GM19099 (cell line): Measurements from ENCODE around the gene ZMPSTE24.
A peak's percentile ranks its signal among the peaks of the same experiment; 100 is the strongest.

Experiments
- POLR2A ChIP-seq: IDR thresholded peaks from 3 replicates; pipeline ENCODE4 v1.6.1; 2011; ENCODE audit warnings: low read depth; ENCODE audit not compliant: insufficient read length; ENCODE audit errors: extremely low read depth

The ZMPSTE24 gene

GRCh38 chr1:40257688-40258444, at the start of gene ZMPSTE24:
Gene ZMPSTE24 (plus strand): TSS chr1:40258236. CDS start chr1:40258272, 36 bp downstream.
- TF ChIP-seq POLR2A, result peak; percentile 85

GRCh38 chr1:40210511-40211204, 47.4 kb upstream of the ZMPSTE24 start:
- no peak for TF ChIP-seq POLR2A

GRCh38 chr1:40218333-40218732, 39.7 kb upstream of the ZMPSTE24 start:
- no peak for TF ChIP-seq POLR2A

- TF ChIP-seq POLR2A, result no peak
Measured at GRCh38 chr1:40221977-40222772, 35.9 kb upstream of the ZMPSTE24 start.

GRCh38 chr1:40224040-40224439, 34.0 kb upstream of the ZMPSTE24 start:
- TF ChIP-seq POLR2A, result no peak

- no peak for TF ChIP-seq POLR2A
Measured at GRCh38 chr1:40226192-40226591, 31.8 kb upstream of the ZMPSTE24 start.

- TF ChIP-seq POLR2A, result no peak
Measured at GRCh38 chr1:40232444-40232843, 25.6 kb upstream of the ZMPSTE24 start.

- TF ChIP-seq POLR2A, result no peak
Measured at GRCh38 chr1:40239626-40240025, 18.4 kb upstream of the ZMPSTE24 start.

- no peak for TF ChIP-seq POLR2A
Measured at GRCh38 chr1:40240390-40240789, 17.6 kb upstream of the ZMPSTE24 start.

- TF ChIP-seq POLR2A, result no peak
Measured at GRCh38 chr1:40241362-40241761, 16.7 kb upstream of the ZMPSTE24 start.

- no peak for TF ChIP-seq POLR2A
Measured at GRCh38 chr1:40243351-40243750, 14.7 kb upstream of the ZMPSTE24 start.

GRCh38 chr1:40244138-40244744, 13.8 kb upstream of the ZMPSTE24 start:
- TF ChIP-seq POLR2A, result no peak

- TF ChIP-seq POLR2A, result no peak
Measured at GRCh38 chr1:40245686-40246085, 12.3 kb upstream of the ZMPSTE24 start.

GRCh38 chr1:40247655-40248054, 10.4 kb upstream of the ZMPSTE24 start, which contains the start of gene TMCO2:
Gene TMCO2 (plus strand): TSS chr1:40247937. CDS start chr1:40247994, 57 bp downstream.
- TF ChIP-seq POLR2A, result no peak

GRCh38 chr1:40248412-40248811, 9.6 kb upstream of the ZMPSTE24 start:
- no peak for TF ChIP-seq POLR2A
